NCI-H345 (cell line): ENCODE measurements around the gene TBC1D2B.
A peak's percentile ranks its signal among the peaks of the same experiment; 100 is the strongest.
"Not testable (repeated sequence)": the region's sequence is repeated elsewhere in the genome, so short reads cannot be mapped to it uniquely, and the experiment has no call there.

Experiments
- DNase-seq: peaks from one replicate; lab custom pipeline; 2025; lab: John Stamatoyannopoulos, UW

The TBC1D2B gene

GRCh38 chr15:78001656-78002055 is 75.9 kb downstream of the TBC1D2B start:
- no peak for DNase-seq

DNA sequence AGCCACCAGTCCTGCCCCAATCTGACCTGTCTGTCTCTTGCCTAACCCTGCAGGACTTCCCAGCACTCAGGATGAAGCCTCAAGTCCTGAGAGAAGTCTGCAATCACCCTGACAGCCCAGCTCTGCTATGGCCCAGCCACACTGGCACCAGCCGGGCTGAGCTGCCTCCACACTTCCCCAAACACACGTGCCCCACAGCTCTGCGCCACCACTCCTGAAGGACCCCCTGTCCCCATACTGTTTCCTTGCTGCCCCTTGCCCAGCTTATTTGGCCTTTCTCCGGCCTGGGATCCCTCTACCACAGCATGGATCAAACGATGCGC is 76.6 kb downstream of the TBC1D2B start:
- DNase-seq, result no peak

DNA sequence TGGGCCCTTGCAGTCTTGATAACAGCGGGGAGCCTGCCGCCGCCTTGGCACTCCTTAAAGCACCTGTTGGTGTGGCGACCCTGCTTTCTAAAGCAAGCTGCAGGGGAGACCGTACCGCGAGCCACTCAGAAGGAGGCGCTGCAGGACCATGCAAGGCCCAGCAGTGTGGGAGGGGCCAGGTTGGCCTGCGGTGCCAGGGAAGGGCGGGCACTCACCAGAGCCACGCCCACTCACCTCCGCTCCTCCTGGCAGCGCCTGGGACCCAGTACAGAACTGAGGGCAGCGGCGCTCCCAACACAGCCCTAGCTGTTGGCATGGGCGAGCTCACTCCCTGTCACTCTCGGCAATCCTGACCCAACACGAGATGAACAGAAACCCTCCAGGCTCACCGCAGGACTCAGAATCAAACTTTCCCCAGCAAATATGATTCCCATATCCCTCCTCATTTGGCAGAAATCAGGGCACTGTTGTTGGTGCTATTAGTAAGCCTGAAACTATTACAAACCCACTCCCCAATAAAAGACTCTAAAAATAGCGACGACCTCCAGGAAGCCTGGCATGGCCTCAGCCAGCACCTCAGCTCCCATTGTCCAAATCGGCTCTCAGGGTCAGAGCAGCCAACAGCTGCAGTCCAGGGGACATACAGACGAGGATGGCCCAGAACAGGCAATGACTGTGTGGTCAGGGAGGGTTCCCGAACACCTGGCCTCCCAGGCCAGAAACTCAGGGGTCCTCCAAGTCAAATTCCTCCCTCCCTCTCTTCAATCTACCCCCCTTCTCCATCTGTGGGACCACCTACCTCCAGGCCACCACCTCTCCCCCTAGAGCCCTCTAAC is 77.2 kb downstream of the TBC1D2B start:
- DNase-seq, result peak; percentile 35

DNA sequence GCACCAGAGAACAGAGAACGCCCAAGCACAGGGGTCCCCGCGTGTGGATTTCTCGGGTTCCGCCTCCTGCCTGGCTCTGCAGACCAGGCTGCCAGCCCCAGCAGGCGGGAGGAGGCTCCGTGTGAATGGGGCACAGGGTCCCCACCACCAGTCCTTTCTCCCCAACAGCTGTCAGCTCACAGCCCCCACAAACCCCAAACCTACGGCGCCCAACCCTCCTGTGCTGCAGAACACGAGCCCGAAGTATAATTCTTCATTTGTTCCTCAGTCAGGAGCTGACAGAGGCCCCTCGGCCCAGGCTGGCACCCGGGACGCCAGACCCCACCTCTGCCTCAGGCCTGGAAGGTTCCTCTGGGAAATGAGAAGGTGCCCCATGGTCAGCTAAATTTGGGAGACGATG is 78.0 kb downstream of the TBC1D2B start:
- no peak for DNase-seq

- no peak for DNase-seq
Observed at GRCh38 chr15:77998592-77998991, 78.9 kb downstream of the TBC1D2B start.

DNA sequence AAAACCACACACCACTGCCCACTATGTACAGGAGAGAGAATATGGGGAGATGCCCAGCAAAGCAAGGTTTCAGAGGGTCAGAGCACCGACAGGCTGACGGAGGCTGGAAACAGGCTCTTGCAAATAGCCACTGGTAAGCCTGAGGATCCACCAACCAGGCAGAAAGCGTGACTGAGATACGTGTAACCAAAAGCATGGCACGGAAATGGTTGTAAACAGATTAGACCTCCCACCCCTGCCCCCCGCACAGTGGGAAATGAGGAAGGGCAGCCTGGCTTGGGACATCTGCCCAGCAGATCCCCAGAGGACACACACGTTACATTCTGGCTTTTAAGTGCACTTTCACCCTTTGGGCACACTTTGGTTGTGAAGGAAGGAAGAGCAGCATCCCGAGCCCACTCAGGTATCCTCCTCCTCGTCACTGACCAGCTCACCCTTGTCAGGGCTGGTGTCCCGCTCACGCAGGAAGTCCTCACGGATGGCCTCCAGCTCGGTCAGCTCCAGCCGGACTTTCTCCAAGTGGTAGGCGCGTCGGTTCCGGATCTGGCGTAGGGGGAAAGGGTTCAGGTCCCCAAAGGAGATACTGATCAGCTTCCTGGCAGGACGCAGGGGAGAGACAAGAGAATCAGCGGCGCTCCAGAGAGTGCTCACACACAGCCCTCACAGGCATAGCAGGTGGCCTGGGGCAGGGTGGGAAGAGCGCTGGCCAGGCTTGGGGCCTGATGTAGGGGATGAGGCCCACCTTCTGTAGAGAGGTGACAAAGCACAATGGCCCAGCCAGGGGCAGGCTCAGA is 79.6 kb downstream of the TBC1D2B start:
- not testable (repeated sequence) for DNase-seq

DNA sequence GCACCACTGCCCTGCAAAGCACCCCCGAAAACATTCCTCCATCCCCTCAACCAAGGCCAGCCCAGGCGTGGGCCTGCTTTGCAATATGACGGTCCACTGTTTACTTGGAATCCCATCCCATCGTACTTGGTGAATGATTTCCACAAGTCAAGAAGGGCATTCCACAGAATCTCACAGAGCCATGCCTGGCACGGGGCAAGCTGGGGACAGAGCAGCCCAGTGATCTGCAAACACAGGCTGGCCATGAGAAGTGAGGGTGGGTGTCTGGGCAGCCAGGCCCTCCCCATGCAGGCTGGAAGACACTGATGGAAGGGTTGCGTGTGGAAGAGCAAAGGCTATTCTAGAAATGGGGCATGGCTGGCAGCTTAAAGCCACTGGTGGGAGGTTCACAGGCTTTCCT is 80.3 kb downstream of the TBC1D2B start:
- DNase-seq, result not testable (repeated sequence)

- not testable (repeated sequence) for DNase-seq
Observed at GRCh38 chr15:77996713-77997171, 80.8 kb downstream of the TBC1D2B start.

DNA sequence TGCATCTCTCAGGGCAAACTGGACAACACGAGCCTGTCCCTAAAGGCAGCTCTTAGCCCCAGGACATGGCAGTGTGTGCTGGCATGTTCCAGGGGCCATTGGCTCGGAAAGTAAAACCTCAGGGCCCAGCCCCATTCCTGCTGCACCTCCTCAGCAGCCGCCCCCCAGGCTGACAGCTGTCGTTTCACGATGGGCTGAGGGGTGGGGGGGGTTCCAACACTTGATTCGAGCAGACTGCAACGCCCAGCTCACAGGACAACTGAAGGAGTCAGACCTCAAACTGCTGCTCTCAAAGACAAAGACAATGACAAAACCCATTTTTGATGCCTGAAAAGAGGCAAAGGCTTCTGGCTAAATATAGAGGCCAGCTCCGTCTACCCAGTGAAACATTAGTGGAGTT is 81.3 kb downstream of the TBC1D2B start:
- not testable (repeated sequence) for DNase-seq

DNA sequence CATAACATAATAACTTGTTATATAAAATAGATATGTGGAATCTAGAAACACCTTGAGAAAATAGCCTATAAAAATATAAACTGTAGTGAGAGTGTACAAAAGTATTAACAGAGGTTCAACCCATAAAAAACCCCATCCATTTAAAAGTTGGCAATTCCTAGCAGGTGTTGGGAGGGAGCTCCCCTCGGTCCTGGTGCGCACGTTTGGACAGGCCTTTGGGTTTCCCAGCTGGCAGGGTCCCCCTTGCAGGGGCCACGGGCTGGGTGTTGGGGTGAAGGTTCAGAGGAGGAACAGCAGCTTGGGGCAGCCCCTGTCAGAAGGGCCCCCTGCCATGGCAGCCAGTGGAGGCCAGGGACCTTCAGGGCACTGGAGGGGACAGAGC is 82.0 kb downstream of the TBC1D2B start:
- DNase-seq, result not testable (repeated sequence)

DNA sequence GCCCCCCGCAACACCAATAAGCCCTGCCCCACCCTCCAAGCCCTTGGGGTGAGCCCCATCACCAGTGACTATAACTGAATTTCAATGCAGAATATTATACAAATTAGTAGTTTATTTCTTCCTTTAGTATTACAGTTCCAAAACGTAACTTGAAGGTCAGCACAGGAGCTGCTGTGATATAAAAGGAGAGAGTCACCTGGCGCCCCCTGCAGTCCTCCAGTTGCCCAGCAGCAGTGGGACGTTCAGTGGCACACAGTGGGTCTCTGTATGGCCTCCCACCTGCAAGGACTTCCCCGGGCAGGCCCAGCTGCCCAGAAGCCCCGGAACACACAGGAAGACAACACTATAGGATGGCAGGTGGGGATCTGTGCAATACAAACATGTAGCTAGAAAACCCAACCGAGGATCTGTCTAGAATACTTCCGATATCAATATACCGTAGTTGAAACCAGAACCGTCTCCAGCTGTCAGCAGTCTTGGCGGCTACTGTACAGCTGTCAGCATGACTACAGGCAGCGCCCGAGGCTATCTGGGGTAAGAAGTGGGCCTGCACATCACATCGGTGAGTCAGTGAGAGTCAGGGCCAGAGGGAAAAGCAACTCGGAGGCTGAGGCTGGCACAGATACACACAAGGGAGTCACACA is 82.5 kb downstream of the TBC1D2B start:
- DNase-seq, result not testable (repeated sequence)

DNA sequence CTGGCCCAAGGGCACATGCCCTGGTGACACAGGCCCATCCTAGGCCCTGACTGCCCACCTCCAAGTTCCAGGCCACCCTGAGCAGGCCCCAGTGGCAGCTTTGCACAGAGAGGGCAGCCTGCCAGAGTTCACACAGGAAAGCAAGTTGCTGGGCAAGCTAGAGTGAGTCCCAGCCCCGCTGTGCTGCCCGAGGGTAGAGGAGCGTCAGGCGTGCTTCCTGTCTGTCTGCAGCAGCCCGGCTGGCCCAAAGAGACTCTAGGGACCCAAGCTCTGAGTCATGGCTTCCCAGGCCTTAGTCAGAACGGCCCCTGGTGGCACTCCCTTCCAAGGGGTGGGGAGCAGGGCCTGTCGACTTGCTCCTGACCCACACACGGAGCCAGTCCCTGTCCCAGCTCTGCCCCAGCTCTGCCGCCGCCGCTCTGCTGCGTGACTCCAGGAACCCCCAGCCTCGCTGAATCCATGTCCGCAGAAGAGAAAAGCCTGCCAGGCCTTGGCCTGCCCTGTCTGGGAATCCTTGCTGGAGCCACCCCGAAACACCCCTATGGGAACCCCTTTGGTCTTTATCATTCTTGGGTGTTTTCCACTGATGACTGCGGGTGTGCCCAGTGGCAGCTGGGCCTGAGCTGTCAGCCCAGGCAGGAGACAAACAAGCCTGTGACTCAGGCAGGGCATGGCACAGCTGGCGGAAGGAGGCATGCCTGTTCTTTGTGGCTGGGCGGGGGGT is 83.4 kb downstream of the TBC1D2B start:
- not testable (repeated sequence) for DNase-seq

DNA sequence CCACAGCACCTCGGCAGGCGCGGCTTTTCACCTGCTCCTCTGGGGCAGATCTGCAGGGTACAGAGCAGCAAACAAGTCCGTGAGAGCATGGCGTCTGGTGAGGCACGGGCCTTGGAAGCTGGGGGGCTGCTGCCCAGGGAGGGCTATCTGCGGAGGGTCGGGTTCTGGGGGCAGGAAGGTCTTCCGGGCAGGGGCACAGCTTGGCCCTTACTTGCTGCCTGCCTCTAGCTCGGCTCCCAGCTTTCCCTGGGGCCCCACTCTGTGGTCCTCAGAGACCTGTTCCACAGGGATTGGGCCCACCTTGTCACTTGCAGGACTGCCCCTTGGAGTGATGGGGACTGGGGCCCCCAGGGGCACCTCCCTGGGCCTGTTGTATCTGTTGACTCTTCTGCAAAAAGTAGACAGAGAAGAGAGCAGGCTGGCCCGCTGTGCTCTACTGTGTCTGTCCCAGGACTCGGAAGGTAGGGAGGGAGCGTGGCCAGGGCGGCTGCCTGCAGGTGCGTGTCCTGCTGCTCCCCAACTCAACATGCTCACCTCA is 84.1 kb downstream of the TBC1D2B start:
- no peak for DNase-seq

GRCh38 chr15:77992356-77993222 is 84.9 kb downstream of the TBC1D2B start:
- no peak for DNase-seq

DNA sequence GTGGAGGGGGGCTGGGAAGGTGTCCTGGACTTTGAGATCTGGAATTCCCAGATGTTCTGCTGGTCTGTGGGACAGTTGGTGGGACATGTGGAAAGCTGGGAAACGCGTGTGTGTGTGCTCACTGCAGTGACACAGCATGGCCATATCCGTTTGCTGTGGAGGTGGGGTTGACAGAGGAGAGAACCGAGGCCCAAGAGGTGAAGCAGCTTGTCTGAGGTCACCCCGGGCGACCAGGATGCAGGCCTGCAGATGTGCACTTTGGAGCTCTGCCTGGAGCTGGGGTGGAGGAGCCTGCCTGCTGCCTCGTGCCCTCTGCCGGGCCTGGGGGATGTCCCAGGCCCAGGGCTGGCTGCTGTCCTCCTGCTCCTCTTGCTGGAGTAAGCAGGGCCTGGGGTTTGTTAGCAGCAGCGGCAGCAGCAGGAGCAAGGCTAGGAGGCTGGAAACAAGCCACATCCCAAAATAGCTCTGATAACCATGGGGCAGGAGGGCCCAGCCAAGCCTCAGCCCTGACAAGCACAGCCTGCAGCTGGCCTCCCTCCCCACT is 85.8 kb downstream of the TBC1D2B start:
- DNase-seq, result not testable (repeated sequence)

DNA sequence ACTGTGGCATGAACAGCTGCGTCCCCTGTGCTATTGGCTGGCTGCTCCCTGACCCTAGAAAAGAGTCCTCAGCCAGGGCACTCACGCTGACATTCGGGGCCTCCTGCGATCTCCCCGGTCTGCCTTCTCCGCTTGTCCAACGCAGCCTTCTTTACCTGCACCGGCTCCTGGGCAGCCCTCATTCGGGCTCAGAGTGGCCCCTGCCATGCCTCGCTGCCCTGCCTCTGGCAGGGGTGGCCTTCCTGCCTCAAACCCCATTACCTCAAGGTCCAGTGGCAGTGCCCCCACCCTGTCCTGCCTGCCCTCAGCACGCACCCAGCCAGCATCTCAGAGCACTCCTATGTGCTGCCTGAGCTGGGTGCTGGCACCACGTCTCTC is 86.5 kb downstream of the TBC1D2B start:
- DNase-seq, result no peak

DNA sequence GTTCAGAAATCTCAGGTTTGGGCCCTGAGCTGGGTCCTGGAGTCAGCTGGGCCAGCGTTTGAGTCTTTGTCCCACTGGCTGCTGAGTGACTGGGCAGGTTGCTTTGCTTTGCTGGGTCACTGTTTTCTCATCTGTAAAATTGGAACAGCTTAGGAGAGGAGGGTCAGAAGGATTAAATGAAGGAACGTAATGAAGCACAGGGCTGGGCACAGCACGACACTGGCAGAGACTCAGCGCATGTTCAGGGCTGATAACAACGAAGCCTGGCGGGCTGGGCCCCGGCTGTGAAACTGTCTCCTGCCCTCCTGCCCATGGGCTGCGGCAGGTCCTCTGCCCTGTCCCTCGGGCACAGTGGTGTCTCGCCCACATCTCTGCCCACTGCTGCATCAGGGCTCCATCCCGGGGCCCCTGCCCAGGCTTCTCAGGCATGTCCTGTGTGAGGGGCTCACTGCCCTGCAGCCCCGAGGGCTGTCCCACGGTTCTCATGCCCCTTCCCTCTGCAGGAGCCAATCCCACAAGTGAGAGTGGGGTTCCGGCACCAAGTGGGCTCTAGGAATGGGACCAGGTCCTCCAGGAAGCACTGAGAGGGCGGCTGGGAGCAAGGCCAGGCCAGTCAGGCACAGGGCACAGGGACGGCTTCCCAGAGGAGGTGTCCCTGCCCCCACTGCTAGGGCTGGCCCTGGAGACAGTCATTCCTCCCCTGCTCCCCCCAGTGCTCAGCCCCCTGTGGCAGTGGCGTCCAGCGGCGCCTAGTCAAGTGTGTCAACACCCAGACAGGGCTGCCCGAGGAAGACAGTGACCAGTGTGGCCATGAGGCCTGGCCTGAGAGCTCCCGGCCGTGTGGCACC is 88.0 kb downstream of the TBC1D2B start:
- DNase-seq, result no peak

DNA sequence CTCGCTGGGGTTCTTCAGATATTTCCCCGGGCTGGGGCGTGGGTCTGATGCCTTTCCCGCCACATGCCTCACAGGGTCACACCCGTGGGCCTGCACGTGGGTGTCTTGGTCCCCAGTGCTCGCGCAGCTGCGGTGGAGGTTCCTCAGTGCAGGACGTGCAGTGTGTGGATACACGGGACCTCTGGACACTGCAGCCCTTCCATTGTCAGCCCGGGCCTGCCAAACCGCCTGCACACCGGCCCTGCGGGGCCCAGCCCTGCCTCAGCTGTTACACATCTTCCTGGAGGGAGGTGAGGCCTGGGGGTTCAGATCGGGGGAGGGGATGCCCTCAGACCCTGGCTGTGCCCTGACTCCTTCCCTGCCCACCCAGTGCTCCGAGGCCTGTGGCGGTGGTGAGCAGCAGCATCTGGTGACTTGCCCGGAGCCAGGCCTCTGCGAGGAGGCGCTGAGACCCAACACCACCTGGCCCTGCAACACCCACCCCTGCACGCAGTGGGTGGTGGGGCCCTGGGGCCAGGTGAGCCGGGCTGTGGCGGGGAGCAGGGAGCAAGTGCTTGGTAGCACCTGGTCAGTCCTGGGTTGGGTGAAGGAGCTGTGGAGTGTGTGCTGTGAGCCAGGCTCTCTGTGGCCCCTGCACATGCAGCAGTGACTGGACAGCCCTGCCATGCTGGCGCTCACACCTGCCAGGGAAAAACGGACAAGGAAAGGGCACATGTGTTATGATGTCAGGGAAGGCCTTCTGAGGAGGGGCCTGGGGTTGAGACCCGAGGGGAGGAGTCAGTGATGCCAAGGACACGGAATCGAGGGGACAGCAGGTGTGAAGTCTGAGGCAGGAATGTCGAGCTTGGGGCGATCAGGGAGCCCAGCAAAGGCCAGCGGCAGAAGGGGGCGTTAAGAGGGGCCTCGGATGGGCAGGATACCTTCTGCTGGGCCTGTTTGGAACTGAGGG is 88.9 kb downstream of the TBC1D2B start:
- no peak for DNase-seq
